ENCODE data around the gene PKD2L1.

GRCh38 chr10:100340948-100341847, 11.2 kb upstream of the PKD2L1 start:
- TF ChIP-seq YY1 (IDR thresholded peaks at IDR 0.05; ENCODE audit: insufficient read depth, insufficient read length): no peak
- TF ChIP-seq ZNF274 (IDR thresholded peaks at IDR 0.05; ENCODE audit: low read depth, low read length): no peak
- no peak for TF ChIP-seq SUZ12 (IDR thresholded peaks at IDR 0.05; ENCODE audit: extremely low read depth, insufficient read depth, insufficient read length)
